Measurements from ENCODE around the gene SRPRB.

GRCh38 chr3:133821767-133822638 lies 16.4 kb downstream of the SRPRB start:
- TF ChIP-seq, protein P1, sequence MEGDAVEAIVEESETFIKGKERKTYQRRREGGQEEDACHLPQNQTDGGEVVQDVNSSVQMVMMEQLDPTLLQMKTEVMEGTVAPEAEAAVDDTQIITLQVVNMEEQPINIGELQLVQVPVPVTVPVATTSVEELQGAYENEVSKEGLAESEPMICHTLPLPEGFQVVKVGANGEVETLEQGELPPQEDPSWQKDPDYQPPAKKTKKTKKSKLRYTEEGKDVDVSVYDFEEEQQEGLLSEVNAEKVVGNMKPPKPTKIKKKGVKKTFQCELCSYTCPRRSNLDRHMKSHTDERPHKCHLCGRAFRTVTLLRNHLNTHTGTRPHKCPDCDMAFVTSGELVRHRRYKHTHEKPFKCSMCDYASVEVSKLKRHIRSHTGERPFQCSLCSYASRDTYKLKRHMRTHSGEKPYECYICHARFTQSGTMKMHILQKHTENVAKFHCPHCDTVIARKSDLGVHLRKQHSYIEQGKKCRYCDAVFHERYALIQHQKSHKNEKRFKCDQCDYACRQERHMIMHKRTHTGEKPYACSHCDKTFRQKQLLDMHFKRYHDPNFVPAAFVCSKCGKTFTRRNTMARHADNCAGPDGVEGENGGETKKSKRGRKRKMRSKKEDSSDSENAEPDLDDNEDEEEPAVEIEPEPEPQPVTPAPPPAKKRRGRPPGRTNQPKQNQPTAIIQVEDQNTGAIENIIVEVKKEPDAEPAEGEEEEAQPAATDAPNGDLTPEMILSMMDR (IDR thresholded peaks at IDR 0.05; ENCODE audit: low read depth, low read length, poor library complexity, severe bottlenecking), result no peak
- no peak for TF ChIP-seq EZH2phosphoT487 (IDR thresholded peaks at IDR 0.05; ENCODE audit: borderline replicate concordance, low read length)
